A549 (cell line): Measurements from ENCODE around the gene PIGB. TPM values are rescaled to one million over a fixed set of nuclear protein-coding genes. Genes with fewer than 3 reads are reported as not detected.

Experiments
- ATAC-seq, 2 experiments: fragments of 200-7000 bp in 1 of 2; fragments of >200 bp in 1 of 2; cut with Nextera tagmentation in 1 of 2; cut with Tn5 transposase in 1 of 2; 3 replicates each; pipeline versions ENCODE4 v1.8.0 to v1.9.1; 2018 to 2020; ENCODE audit warnings: mild to moderate bottlenecking in 1 of 2, moderate library complexity in 1 of 2
- CTCF ChIA-PET: fragments of 300-600 bp; sonication (Branson Sonifier 250); formaldehyde crosslinking; extraction: SDS; loops from one replicate; lab custom pipeline; 2021; ENCODE audit warnings: antibody characterized with exemption, inconsistent platforms; lab: Yijun Ruan, JAX
- POLR2A ChIA-PET: fragments of 350-600 bp; formaldehyde crosslinking; extraction: SDS; loops from one replicate; lab custom pipeline; 2021; ENCODE audit warnings: antibody characterized with exemption, inconsistent platforms; lab: Yijun Ruan, JAX
- DNase-seq, 2 experiments: peaks; one replicate each; pipeline versions ENCODE4 v3.0.0 to v3.0.0-alpha.2; 2011 to 2016; ENCODE audit warnings: low read depth in 1 of 2, low spot score in 1 of 2
- FAIRE-seq: peaks from 2 replicates; lab custom pipeline; 2011; peaks lifted over from hg19 to GRCh38; lab: Jason Lieb, UNC
- H3K27ac ChIP-seq, 2 experiments: fragments of >200 bp; sonication (Bioruptor Twin); formaldehyde crosslinking; 3 replicates each; pipeline ENCODE4 v1.5.1; 2016 to 2017
- H3K4me1 ChIP-seq: fragments of >200 bp; sonication (Bioruptor Twin); formaldehyde crosslinking; 3 replicates; pipeline ENCODE4 v1.6.1; 2016
- H3K4me2 ChIP-seq: fragments of >200 bp; sonication (Bioruptor Twin); formaldehyde crosslinking; 3 replicates; pipeline ENCODE4 v1.6.1; 2016
- H3K4me3 ChIP-seq: fragments of >200 bp; sonication (Bioruptor Twin); formaldehyde crosslinking; 3 replicates; pipeline ENCODE4 v1.5.1; 2016
- H3K9me3 ChIP-seq: fragments of >200 bp; sonication (Bioruptor Twin); formaldehyde crosslinking; 3 replicates; pipeline ENCODE4 v1.6.1; 2016
- BHLHE40 ChIP-seq: IDR thresholded peaks from 2 replicates; pipeline ENCODE4 v1.6.1; 2012; ENCODE audit warnings: low read depth, low read length, inconsistent platforms
- CEBPB ChIP-seq, 2 experiments: fragments of >200 bp in 1 of 2; sonication (Bioruptor Twin) in 1 of 2; formaldehyde crosslinking in 1 of 2; IDR thresholded peaks; 2 replicates each; pipeline ENCODE4 v1.6.1; 2012 to 2016
- EP300 ChIP-seq, 2 experiments: fragments of >200 bp; sonication (Bioruptor Twin); formaldehyde crosslinking; IDR thresholded peaks; 2 replicates in 1 of 2; 3 replicates in 1 of 2; pipeline ENCODE4 v1.6.1; 2016 to 2017
- FOXS1 ChIP-seq: fragments of 250-450 bp; sonication (Bioruptor Pico); IDR thresholded peaks from 2 replicates; pipeline ENCODE4 v1.5.0; 2020; ENCODE audit warnings: mild to moderate bottlenecking, moderate library complexity
- HDAC2 ChIP-seq: fragments of 200-600 bp; sonication (generic); IDR thresholded peaks from 2 replicates; pipeline ENCODE4 v1.6.1; 2016
- JUNB ChIP-seq: fragments of >200 bp; sonication (Bioruptor Twin); formaldehyde crosslinking; IDR thresholded peaks from 2 replicates; pipeline ENCODE4 v1.6.1; 2016
- KDM1A ChIP-seq: fragments of 200-600 bp; sonication (generic); IDR thresholded peaks from 2 replicates; pipeline ENCODE4 v1.6.1; 2016; ENCODE audit warnings: low read depth, mild to moderate bottlenecking
- MAFK ChIP-seq: fragments of 450-650 bp; IDR thresholded peaks from 2 replicates; pipeline ENCODE4 v1.6.1; 2014; ENCODE audit not compliant: partially characterized antibody
- MYC ChIP-seq: IDR thresholded peaks from 2 replicates; pipeline ENCODE4 v1.6.1; 2012; ENCODE audit warnings: mild to moderate bottlenecking, inconsistent platforms, low read length, improper control_type of control experiment, borderline replicate concordance
- NFE2L2 ChIP-seq: fragments of 150-350 bp; conservative IDR thresholded peaks from 2 replicates; pipeline ENCODE4 v1.6.1; 2014; ENCODE audit warnings: low read length
- PHF8 ChIP-seq: fragments of 200-600 bp; sonication (generic); IDR thresholded peaks from 2 replicates; pipeline ENCODE4 v1.6.1; 2016; ENCODE audit warnings: low read depth, mild to moderate bottlenecking, antibody characterized with exemption, moderate library complexity, borderline replicate concordance
- RCOR1 ChIP-seq: fragments of 150-350 bp; IDR thresholded peaks from 2 replicates; pipeline ENCODE4 v1.6.1; 2014; ENCODE audit warnings: antibody characterized with exemption, low read length, low read depth
- RFX5 ChIP-seq: fragments of 450-650 bp; IDR thresholded peaks from 2 replicates; pipeline ENCODE4 v1.7.1; 2014; ENCODE audit warnings: antibody characterized with exemption, mild to moderate bottlenecking, moderate library complexity
- TFCP2L1 ChIP-seq: fragments of 250-450 bp; sonication (Bioruptor Pico); IDR thresholded peaks from 2 replicates; pipeline ENCODE4 v1.5.0; 2021; ENCODE audit warnings: mild to moderate bottlenecking
- ZNF302 ChIP-seq: fragments of 250-450 bp; sonication (Bioruptor Pico); IDR thresholded peaks from 2 replicates; pipeline ENCODE4 v1.9.0; 2021; ENCODE audit warnings: inconsistent platforms, mild to moderate bottlenecking, moderate library complexity
- ZSCAN20 ChIP-seq: fragments of 250-450 bp; sonication (Bioruptor Pico); IDR thresholded peaks from 2 replicates; pipeline ENCODE4 v1.8.0; 2022; ENCODE audit warnings: mild to moderate bottlenecking, moderate library complexity
- polyA plus RNA-seq, 4 experiments: library from polyadenylated mRNA; depleted of rRNA in 3 of 4; stranded (reverse); fragments of >200 nt; fragmentation: RNase III in 1 of 4; extraction: RNeasy Plus Mini Kit Qiagen cat#74134 plus additional on column Dnase treatment in 1 of 4; gene quantifications; 2 replicates in 3 of 4; 3 replicates in 1 of 4; pipeline ENCODE4 v1.2.3, GENCODE V29; 2011 to 2017
- TF ChIP-seq, protein P1 (sequence below): fragments of >200 bp; sonication (Bioruptor Twin); formaldehyde crosslinking; IDR thresholded peaks from 3 replicates; pipeline ENCODE4 v1.5.1; 2016
- TF ChIP-seq, protein P2 (sequence below): IDR thresholded peaks from 2 replicates; pipeline ENCODE4 v1.6.1; 2012
- TF ChIP-seq, protein P3 (sequence below): fragments of >200 bp; sonication (Bioruptor Twin); formaldehyde crosslinking; IDR thresholded peaks from 2 replicates; pipeline ENCODE4 v1.6.1; 2016
- TF ChIP-seq, protein P4 (sequence below): fragments of >200 bp; sonication (Bioruptor Twin); formaldehyde crosslinking; IDR thresholded peaks from 3 replicates; pipeline ENCODE4 v1.6.1; 2016

The PIGB gene
- polyA plus RNA-seq, 2 of the 4 experiments (the other 2 are of a cell fraction) = 21.5 to 43.3 TPM

DNA sequence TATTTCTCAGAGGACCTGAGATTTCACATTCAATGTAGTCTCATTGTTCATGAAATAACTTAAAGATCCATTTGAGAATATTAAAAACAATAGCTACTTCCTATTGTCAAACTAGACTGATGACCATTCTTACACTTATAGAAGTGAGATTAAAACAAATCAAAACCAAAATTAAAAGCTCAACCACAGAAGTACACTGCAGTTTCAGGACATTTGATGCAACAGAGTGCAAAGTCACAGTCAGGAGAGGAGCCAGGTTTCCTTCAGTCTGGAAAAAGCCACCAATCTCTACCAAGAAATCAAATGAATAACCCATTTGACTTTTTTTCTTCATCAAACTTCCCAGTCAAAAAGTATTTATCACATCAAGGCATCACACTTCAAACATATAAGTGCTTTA, 83.7 kb downstream of the PIGB start:
- Histone ChIP-seq H3K4me3 (no peak overlapping the region; the same call in 2 of the 3 replicates), H3K27ac (peak overlapping the region; percentile 83 to 87), H3K4me2 (peak overlapping the region; percentile 56), H3K9me3 (no peaks in the 10 kb centered on the region), H3K4me1 (peaks cover 44% of the 10 kb centered on the region)
- TF ChIP-seq ZSCAN20 (CRISPR knock-in tag) = no peak
- TF ChIP-seq, protein P1, sequence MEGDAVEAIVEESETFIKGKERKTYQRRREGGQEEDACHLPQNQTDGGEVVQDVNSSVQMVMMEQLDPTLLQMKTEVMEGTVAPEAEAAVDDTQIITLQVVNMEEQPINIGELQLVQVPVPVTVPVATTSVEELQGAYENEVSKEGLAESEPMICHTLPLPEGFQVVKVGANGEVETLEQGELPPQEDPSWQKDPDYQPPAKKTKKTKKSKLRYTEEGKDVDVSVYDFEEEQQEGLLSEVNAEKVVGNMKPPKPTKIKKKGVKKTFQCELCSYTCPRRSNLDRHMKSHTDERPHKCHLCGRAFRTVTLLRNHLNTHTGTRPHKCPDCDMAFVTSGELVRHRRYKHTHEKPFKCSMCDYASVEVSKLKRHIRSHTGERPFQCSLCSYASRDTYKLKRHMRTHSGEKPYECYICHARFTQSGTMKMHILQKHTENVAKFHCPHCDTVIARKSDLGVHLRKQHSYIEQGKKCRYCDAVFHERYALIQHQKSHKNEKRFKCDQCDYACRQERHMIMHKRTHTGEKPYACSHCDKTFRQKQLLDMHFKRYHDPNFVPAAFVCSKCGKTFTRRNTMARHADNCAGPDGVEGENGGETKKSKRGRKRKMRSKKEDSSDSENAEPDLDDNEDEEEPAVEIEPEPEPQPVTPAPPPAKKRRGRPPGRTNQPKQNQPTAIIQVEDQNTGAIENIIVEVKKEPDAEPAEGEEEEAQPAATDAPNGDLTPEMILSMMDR = no peak
- no peak for TF ChIP-seq RCOR1
- TF ChIP-seq, protein P2, sequence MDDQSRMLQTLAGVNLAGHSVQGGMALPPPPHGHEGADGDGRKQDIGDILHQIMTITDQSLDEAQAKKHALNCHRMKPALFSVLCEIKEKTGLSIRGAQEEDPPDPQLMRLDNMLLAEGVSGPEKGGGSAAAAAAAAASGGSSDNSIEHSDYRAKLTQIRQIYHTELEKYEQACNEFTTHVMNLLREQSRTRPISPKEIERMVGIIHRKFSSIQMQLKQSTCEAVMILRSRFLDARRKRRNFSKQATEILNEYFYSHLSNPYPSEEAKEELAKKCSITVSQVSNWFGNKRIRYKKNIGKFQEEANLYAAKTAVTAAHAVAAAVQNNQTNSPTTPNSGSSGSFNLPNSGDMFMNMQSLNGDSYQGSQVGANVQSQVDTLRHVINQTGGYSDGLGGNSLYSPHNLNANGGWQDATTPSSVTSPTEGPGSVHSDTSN = no peak
- no peak for TF ChIP-seq TFCP2L1
- TF ChIP-seq NFE2L2 = no peak
- TF ChIP-seq, protein P3, sequence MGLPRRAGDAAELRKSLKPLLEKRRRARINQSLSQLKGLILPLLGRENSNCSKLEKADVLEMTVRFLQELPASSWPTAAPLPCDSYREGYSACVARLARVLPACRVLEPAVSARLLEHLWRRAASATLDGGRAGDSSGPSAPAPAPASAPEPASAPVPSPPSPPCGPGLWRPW = no peak
- TF ChIP-seq HDAC2 = no peak
- no peak for TF ChIP-seq PHF8
- no peak for TF ChIP-seq FOXS1 (CRISPR knock-in tag)
- TF ChIP-seq MAFK = no peak
- ChIA-PET POLR2A (no interaction called here), CTCF (interaction anchor here (0.7 to 1.6 kb wide), 5 partner anchors 12 to 84 kb away, joined by 3 to 5 read pairs (median 3); partner anchors contain the start of genes PIGB and PIGBOS1)
- ATAC-seq = no peak
- FAIRE-seq = peak; percentile 51
- no peak for DNase-seq

DNA sequence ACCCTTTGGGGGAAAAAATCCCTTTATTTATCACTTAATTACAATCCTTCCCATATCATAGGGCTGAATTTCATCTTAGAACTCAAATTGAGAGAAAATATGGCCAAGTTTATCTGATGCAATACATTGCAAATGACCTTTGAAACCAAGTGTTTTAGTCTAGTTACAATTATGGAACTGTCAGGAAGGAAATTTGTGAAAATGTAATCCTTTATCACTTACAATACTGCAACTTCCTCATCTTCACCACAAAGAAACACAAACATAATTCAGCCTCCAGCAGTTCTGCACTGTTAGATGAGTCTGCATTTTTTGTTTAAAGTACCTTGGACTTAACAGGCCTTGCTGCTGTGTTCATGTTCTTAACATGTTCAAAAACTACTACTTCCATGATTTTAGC, 84.5 kb downstream of the PIGB start:
- Histone ChIP-seq H3K4me3 (no peak overlapping the region; the same call in 2 of the 3 replicates), H3K27ac (peak overlapping the region; percentile 83 to 88)
- ATAC-seq (no peak), FAIRE-seq (no peak)
- TF ChIP-seq, protein P4, sequence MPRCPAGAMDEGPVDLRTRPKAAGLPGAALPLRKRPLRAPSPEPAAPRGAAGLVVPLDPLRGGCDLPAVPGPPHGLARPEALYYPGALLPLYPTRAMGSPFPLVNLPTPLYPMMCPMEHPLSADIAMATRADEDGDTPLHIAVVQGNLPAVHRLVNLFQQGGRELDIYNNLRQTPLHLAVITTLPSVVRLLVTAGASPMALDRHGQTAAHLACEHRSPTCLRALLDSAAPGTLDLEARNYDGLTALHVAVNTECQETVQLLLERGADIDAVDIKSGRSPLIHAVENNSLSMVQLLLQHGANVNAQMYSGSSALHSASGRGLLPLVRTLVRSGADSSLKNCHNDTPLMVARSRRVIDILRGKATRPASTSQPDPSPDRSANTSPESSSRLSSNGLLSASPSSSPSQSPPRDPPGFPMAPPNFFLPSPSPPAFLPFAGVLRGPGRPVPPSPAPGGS = no peak
- TF ChIP-seq MYC (no peak), KDM1A (no peak), BHLHE40 (no peak), CEBPB (IDR thresholded peaks at IDR 0.05) (peak; percentile 61 to 86), RFX5 (no peak), MAFK (peak; percentile 87), ZNF302 (CRISPR knock-in tag) (no peak), EP300 (IDR thresholded peaks at IDR 0.05) (peak in 1 of 2 experiments; percentile 12; a peak in 1 of 5 replicates), JUNB (no peak)
- TF ChIP-seq, protein P3 = no peak
- TF ChIP-seq, all 56 proteins: peak for 3
- ChIA-PET POLR2A (no interaction called here), CTCF (interaction anchor here (0.8 to 1.6 kb wide), 4 partner anchors 12 to 85 kb away, joined by 3 read pairs; partner anchors contain the start of genes PIGB and PIGBOS1)
- H3K4me1 ChIP-seq = peaks cover 44% of the 10 kb centered on the region
- peak in 1 of 2 experiments; percentile 51 for DNase-seq
- H3K4me2 ChIP-seq = peak overlapping the region; percentile 56
- H3K9me3 ChIP-seq = no peaks in the 10 kb centered on the region

Other genes with a start within 250 kb of the PIGB start
- gene RSL24D1, start 122.3 kb upstream of the PIGB start, polyA plus RNA-seq (2011; rRNA removed) = 171 and 257 TPM in 2 replicates
- 103 to 121 TPM (median 104 TPM) in 3 replicates for gene RSL24D1, start 122.3 kb upstream of the PIGB start, polyA plus RNA-seq (2017; fragmentation: RNase III; extraction: RNeasy Plus Mini Kit Qiagen cat#74134 plus additional on column Dnase treatment)
- gene RAB27A, start 29.4 kb upstream of the PIGB start, polyA plus RNA-seq (2011; rRNA removed) = 13.8 and 17.0 TPM in 2 replicates
- 7.8 to 10.0 TPM (median 8.1 TPM) in 3 replicates for gene RAB27A, start 29.4 kb upstream of the PIGB start, polyA plus RNA-seq (2017; fragmentation: RNase III; extraction: RNeasy Plus Mini Kit Qiagen cat#74134 plus additional on column Dnase treatment)
- gene PIGBOS1, start 99 bp upstream of the PIGB start, polyA plus RNA-seq (2011; rRNA removed) = 26.5 and 42.3 TPM in 2 replicates
- gene PIGBOS1, start 99 bp upstream of the PIGB start, polyA plus RNA-seq (2017; fragmentation: RNase III; extraction: RNeasy Plus Mini Kit Qiagen cat#74134 plus additional on column Dnase treatment) = 32.5 to 34.2 TPM (median 33.5 TPM) in 3 replicates
- 173 and 176 TPM in 2 replicates for gene CCPG1, start 89.1 kb downstream of the PIGB start, polyA plus RNA-seq (2011; rRNA removed)
- gene CCPG1, start 89.1 kb downstream of the PIGB start, polyA plus RNA-seq (2017; fragmentation: RNase III; extraction: RNeasy Plus Mini Kit Qiagen cat#74134 plus additional on column Dnase treatment) = 35.2 to 38.0 TPM (median 36.6 TPM) in 3 replicates
- gene PIERCE2, start 89.3 kb downstream of the PIGB start, polyA plus RNA-seq (2011; rRNA removed) = 13.4 and 14.8 TPM in 2 replicates
- 3.3 to 4.8 TPM (median 4.3 TPM) in 3 replicates for gene PIERCE2, start 89.3 kb downstream of the PIGB start, polyA plus RNA-seq (2017; fragmentation: RNase III; extraction: RNeasy Plus Mini Kit Qiagen cat#74134 plus additional on column Dnase treatment)
- 6.0 and 9.3 TPM in 2 replicates for gene DNAAF4, start 189.0 kb downstream of the PIGB start, polyA plus RNA-seq (2011; rRNA removed)
- 12.9 to 14.5 TPM (median 13.5 TPM) in 3 replicates for gene DNAAF4, start 189.0 kb downstream of the PIGB start, polyA plus RNA-seq (2017; fragmentation: RNase III; extraction: RNeasy Plus Mini Kit Qiagen cat#74134 plus additional on column Dnase treatment)